NB4 (cell line): ENCODE results near the gene TBX4.

Experiments used
- DNase-seq: peaks from one replicate; pipeline ENCODE4 v3.0.0; 2010; ENCODE audit warnings: low read depth
- H3K4me3 ChIP-seq: one replicate; pipeline ENCODE4 v1.5.1; 2011; ENCODE audit warnings: mild to moderate bottlenecking, low read depth, low read length, moderate library complexity
- CTCF ChIP-seq: IDR thresholded peaks from one replicate; pipeline ENCODE4 v1.5.1; 2012; ENCODE audit warnings: low read depth, low read length
- MAX ChIP-seq: IDR thresholded peaks from 2 replicates; pipeline ENCODE4 v1.6.1; 2011; ENCODE audit warnings: low read depth, low read length
- MYC ChIP-seq: IDR thresholded peaks from 2 replicates; pipeline ENCODE4 v1.6.1; 2011; ENCODE audit warnings: low read depth, low read length
- POLR2A ChIP-seq: IDR thresholded peaks from 2 replicates; pipeline ENCODE4 v1.6.1; 2011; ENCODE audit warnings: mild to moderate bottlenecking; ENCODE audit not compliant: insufficient read length; ENCODE audit errors: extremely low read depth

TBX4 gene

GRCh38 chr17:61478026-61478789, 26.0 kb downstream of the TBX4 start:
- no peak overlapping the region for H3K4me3 ChIP-seq
- no peak for TF ChIP-seq POLR2A
- TF ChIP-seq MYC, result no peak
- no peak for TF ChIP-seq MAX
- TF ChIP-seq CTCF, result no peak
- DNase-seq, result no peak

- TF ChIP-seq MAX (no peak), CTCF (no peak), MYC (no peak), POLR2A (no peak)
- DNase-seq, result no peak
- no peak overlapping the region for H3K4me3 ChIP-seq
Measured at GRCh38 chr17:61478790-61479492, 26.7 kb downstream of the TBX4 start.

GRCh38 chr17:61479493-61480413, 27.5 kb downstream of the TBX4 start:
- no peak for DNase-seq
- H3K4me3 ChIP-seq, result no peak overlapping the region
- TF ChIP-seq POLR2A (no peak), CTCF (no peak), MYC (no peak), MAX (no peak)

- TF ChIP-seq MAX, result no peak
- TF ChIP-seq POLR2A, result no peak
- TF ChIP-seq CTCF, result no peak
- no peak for TF ChIP-seq MYC
- H3K4me3 ChIP-seq, result no peak overlapping the region
- DNase-seq, result no peak
Measured at GRCh38 chr17:61480414-61480807, 28.2 kb downstream of the TBX4 start.

- TF ChIP-seq CTCF (no peak), POLR2A (no peak), MAX (no peak), MYC (no peak)
- no peak overlapping the region for H3K4me3 ChIP-seq
Measured at GRCh38 chr17:61481421-61481820, 29.2 kb downstream of the TBX4 start.

More at GRCh38 chr17:61481421-61481820, 29.2 kb downstream of the TBX4 start:
- DNase-seq, result no peak
